Adipocyte (in vitro differentiated cells): Measurements from ENCODE around the gene MSI2.
A peak's percentile ranks its signal among the peaks of the same experiment; 100 is the strongest.

Experiments
- DNase-seq: peaks from one replicate; pipeline ENCODE4 v3.0.0-alpha.2; 2015; ENCODE audit warnings: low read depth
- H3K27me3 ChIP-seq: replicated peaks from 2 replicates; pipeline ENCODE4 v1.7.0; 2013; ENCODE audit warnings: mild to moderate bottlenecking, low read length, moderate library complexity; ENCODE audit not compliant: control insufficient read depth, insufficient read depth
- H3K36me3 ChIP-seq: 2 replicates; pipeline ENCODE4 v1.7.0; 2013; ENCODE audit warnings: low read length, mild to moderate bottlenecking, moderate library complexity; ENCODE audit not compliant: control insufficient read depth, insufficient read depth, severe bottlenecking
- H3K4me1 ChIP-seq: 2 replicates; pipeline ENCODE4 v1.7.0; 2013; ENCODE audit warnings: mild to moderate bottlenecking, low read length, moderate library complexity; ENCODE audit not compliant: control insufficient read depth, insufficient read depth
- H3K4me3 ChIP-seq: 2 replicates; pipeline ENCODE4 v1.7.0; 2013; ENCODE audit warnings: mild to moderate bottlenecking, low read length, moderate library complexity
- H3K9ac ChIP-seq: 2 replicates; pipeline ENCODE4 v1.7.0; 2013; ENCODE audit warnings: mild to moderate bottlenecking, low read length, moderate library complexity
- H3K9me3 ChIP-seq: 2 replicates; pipeline ENCODE4 v1.7.0; 2013; ENCODE audit warnings: mild to moderate bottlenecking, low read length, moderate library complexity; ENCODE audit not compliant: control insufficient read depth

Gene MSI2

DNA sequence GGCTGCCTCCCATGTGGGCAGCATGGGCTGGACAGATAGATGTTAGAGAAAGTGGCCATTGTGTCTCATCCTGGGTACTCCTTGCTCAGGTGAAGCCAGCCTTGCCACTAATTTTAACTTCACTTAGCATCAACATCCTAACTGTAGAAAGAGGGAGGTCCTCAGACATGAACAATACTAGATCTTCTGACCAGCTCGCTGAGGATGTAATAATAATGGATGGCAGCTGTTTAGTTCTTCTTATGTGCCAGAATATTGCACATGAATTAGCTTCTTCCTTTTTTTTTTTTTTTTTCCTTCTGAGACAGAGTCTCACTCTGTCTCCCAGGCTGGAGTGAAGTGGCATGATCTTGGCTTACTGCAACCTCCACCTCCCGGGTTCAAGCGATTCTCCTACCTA lies 256.4 kb downstream of the MSI2 start:
- DNase-seq = no peak
- Histone ChIP-seq H3K36me3 (no peaks in the 10 kb centered on the region), H3K4me1 (no peaks in the 10 kb centered on the region), H3K9ac (no peak overlapping the region), H3K4me3 (no peak overlapping the region), H3K9me3 (no peaks in the 10 kb centered on the region), H3K27me3 (peaks cover 7% of the 10 kb centered on the region)

DNA sequence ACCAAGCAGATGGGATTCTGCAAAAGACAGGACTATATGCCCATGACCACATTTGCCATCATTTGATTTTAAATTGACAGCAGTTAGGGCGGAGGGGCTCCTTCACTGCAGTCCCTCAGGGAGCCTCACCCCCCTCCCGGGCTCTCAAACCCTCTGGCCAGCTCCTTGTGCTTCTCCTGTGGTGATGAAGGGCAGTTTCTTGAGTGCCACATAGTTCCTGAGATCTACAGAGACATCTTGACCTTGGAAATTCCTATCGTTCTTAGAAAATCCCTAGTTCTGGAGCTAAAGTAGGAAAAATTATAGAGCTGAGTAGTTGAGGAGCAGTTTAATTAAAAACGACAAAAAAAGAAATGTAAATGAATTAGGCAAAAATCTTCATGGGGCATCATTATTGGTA lies 257.2 kb downstream of the MSI2 start:
- no peak overlapping the region for H3K4me3 ChIP-seq
- DNase-seq = no peak
- no peaks in the 10 kb centered on the region for H3K36me3 ChIP-seq
- H3K27me3 ChIP-seq = peaks cover 7% of the 10 kb centered on the region
- no peaks in the 10 kb centered on the region for H3K4me1 ChIP-seq
- H3K9ac ChIP-seq = no peak overlapping the region
- H3K9me3 ChIP-seq = no peaks in the 10 kb centered on the region

DNA sequence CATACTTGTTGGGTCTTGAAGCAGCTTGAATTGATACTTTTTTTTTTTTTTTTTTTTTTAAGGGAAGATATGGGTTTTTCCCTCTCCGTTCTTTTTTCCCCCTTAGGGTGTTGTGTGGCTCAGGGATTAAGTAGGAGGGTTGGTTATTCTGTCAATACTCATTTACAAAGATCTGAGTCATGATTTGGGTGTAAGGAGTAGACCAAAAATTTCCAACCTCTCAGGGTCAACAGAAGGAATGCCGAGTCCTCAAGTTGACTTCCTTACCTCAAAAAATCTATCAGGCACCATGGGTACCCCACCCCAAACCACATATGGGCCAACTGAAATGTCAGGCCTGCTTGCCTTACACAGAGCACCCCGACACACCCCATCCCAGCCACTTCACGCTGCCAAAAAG lies 258.3 kb downstream of the MSI2 start:
- Histone ChIP-seq H3K4me1 (no peaks in the 10 kb centered on the region), H3K9ac (no peak overlapping the region), H3K36me3 (no peaks in the 10 kb centered on the region), H3K9me3 (no peaks in the 10 kb centered on the region), H3K27me3 (peaks cover 3% of the 10 kb centered on the region), H3K4me3 (no peak overlapping the region)
- no peak for DNase-seq

GRCh38 chr17:57515662-57516211 lies 259.4 kb downstream of the MSI2 start:
- Histone ChIP-seq H3K36me3 (no peaks in the 10 kb centered on the region), H3K9me3 (no peaks in the 10 kb centered on the region), H3K4me1 (no peaks in the 10 kb centered on the region), H3K9ac (no peak overlapping the region), H3K4me3 (no peak overlapping the region), H3K27me3 (peaks cover 2% of the 10 kb centered on the region)
- DNase-seq = no peak

DNA sequence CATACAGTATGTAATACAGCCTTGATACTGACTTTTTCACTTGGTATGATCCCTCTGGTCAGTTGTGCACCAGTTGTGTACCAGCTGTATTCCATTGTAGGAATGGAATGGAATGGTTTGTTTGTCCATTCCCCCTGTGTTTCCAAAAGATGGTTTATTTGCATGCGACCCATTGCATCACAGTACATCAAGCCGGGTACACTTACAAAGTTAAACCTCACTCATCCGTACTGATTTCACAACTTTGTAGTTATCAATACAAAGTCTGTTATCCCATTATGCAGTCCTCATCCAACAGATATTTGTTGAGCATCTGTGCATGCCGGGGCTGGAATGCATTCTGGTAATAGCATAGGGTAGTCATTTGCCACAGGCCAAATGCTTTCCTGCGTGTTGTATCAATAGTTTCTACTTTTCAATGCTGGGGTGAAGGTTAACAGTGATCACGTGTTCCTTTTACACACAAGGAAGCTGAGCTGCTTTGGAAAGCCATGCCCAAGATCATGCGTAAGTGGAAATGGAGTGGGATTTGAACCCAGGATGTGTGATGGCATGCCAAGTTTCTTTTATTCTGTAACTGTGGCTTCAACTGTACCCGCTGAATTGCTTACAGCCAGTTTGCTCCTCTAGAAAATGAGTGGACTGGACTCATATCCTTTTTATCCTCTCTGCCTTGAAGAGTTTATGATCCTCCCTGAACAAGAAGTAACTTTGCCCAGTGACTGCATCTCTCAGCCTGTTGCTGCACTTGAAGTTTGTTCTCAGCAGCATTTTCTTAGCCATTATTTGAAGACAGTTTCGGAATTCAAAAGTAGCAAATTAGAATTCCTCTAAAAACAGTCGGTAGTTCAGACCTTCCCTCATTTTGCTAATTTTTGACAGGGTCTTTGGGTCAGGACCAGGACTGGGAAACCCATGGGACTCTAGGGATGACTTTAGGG lies 260.2 kb downstream of the MSI2 start:
- Histone ChIP-seq H3K4me3 (no peak overlapping the region), H3K36me3 (no peaks in the 10 kb centered on the region), H3K4me1 (no peaks in the 10 kb centered on the region), H3K27me3 (no peaks in the 10 kb centered on the region), H3K9ac (no peak overlapping the region), H3K9me3 (no peaks in the 10 kb centered on the region)
- no peak for DNase-seq

DNA sequence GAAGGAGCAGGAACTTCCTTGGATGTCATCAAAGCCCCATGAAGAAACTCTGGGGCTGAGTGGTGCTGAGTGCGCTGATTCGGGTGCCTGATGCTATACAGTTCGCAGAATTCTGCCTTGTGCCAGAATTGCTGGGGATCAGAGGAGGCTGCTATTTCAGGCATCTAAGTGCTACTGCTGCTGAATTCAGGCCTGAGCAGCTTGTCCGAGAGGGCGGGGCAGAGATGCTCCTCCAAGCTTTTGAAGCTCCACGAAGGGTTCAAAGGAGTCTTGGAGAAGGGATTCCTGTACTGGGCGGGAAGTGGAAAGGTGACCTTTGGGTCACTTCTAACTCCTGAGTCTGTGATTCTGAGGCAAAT lies 260.9 kb downstream of the MSI2 start:
- H3K4me3 ChIP-seq = no peak overlapping the region
- H3K4me1 ChIP-seq = no peaks in the 10 kb centered on the region
- DNase-seq = no peak
- no peaks in the 10 kb centered on the region for H3K27me3 ChIP-seq
- no peak overlapping the region for H3K9ac ChIP-seq
- no peaks in the 10 kb centered on the region for H3K9me3 ChIP-seq
- H3K36me3 ChIP-seq = no peaks in the 10 kb centered on the region

DNA sequence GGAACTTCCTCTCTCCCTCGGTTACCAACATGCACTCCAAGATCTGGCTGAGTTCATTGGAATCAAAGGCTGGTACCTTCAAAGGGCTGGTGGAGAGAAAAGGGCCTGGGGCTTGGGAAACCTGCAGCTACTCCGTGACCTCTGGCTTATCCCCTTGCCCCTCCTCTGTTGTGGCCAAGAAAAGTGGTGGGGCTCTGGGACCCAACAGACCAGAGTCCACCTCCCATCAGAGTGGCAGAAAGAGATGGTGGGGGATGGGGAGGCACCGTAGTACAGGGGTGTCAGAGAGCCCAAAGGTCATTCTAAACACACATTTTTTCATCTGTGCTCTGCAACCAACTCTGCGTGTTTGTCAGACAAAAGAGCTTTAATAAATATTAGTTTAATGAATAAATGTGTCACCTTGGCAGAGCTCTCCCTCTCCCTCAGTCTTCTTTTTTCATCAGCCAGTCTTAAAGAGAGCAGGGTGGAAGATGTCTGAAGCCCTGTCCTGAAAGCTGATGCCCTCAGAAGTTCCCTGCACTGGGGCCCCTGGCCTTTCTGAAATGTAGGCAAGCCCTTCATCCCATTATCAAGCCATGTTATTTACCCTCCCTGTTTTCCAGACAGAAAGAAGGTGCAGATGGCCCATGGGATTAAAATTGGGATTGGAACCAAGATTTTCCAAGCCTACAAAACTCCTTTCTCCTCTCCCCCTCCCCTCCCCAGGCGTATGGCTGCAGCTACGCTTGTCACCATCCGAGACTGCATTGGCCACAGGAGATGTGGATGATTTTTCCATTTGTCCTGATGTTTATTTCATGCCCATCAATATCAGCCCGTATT lies 261.5 kb downstream of the MSI2 start:
- Histone ChIP-seq H3K27me3 (no peaks in the 10 kb centered on the region), H3K9me3 (no peaks in the 10 kb centered on the region), H3K4me3 (no peak overlapping the region), H3K9ac (no peak overlapping the region), H3K36me3 (no peaks in the 10 kb centered on the region), H3K4me1 (no peaks in the 10 kb centered on the region)
- DNase-seq = no peak

- Histone ChIP-seq H3K4me1 (no peaks in the 10 kb centered on the region), H3K9me3 (no peaks in the 10 kb centered on the region), H3K36me3 (no peaks in the 10 kb centered on the region), H3K9ac (no peak overlapping the region), H3K4me3 (no peak overlapping the region), H3K27me3 (no peaks in the 10 kb centered on the region)
- DNase-seq = peak; percentile 64
These were observed 262.6 kb downstream of the MSI2 start for GRCh38 chr17:57518587-57519581.

DNA sequence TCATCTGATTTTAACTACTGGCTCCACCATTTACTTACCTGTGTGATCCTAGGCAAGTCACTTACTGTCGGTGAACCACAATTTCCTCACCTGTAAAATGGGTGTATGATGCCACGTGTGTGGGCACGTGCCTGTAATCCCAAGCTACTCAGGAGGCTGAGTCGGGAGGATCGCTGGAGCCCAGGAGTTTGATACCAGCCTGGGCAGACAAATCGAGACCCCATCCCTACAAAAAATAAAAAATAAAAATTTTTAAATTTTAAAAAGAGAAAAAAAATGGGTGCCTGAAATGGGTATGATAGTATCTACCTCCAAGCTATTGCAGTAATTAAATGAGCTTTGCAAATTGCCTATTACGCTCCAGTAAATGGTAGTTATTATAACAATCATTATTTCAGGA lies 263.5 kb downstream of the MSI2 start:
- DNase-seq = no peak
- Histone ChIP-seq H3K9ac (no peak overlapping the region), H3K4me3 (no peak overlapping the region), H3K27me3 (no peaks in the 10 kb centered on the region), H3K4me1 (no peaks in the 10 kb centered on the region), H3K9me3 (no peaks in the 10 kb centered on the region), H3K36me3 (no peaks in the 10 kb centered on the region)

- DNase-seq = no peak
- H3K27me3 ChIP-seq = no peaks in the 10 kb centered on the region
- H3K9me3 ChIP-seq = no peaks in the 10 kb centered on the region
- no peaks in the 10 kb centered on the region for H3K4me1 ChIP-seq
- H3K36me3 ChIP-seq = no peaks in the 10 kb centered on the region
- no peak overlapping the region for H3K4me3 ChIP-seq
- H3K9ac ChIP-seq = no peak overlapping the region
These were observed 265.3 kb downstream of the MSI2 start for GRCh38 chr17:57521606-57522005.
